Measurements from ENCODE around the gene NUMB.
"Not testable (repeated sequence)": the region's sequence is repeated elsewhere in the genome, so short reads cannot be mapped to it uniquely, and the experiment has no call there.

NUMB gene

GRCh38 chr14:73463411-73463810, 5.1 kb upstream of the NUMB start:
- peak; percentile 59 for DNase-seq

- DNase-seq: no peak
These were observed 4.5 kb upstream of the NUMB start for GRCh38 chr14:73462815-73463214.

DNA sequence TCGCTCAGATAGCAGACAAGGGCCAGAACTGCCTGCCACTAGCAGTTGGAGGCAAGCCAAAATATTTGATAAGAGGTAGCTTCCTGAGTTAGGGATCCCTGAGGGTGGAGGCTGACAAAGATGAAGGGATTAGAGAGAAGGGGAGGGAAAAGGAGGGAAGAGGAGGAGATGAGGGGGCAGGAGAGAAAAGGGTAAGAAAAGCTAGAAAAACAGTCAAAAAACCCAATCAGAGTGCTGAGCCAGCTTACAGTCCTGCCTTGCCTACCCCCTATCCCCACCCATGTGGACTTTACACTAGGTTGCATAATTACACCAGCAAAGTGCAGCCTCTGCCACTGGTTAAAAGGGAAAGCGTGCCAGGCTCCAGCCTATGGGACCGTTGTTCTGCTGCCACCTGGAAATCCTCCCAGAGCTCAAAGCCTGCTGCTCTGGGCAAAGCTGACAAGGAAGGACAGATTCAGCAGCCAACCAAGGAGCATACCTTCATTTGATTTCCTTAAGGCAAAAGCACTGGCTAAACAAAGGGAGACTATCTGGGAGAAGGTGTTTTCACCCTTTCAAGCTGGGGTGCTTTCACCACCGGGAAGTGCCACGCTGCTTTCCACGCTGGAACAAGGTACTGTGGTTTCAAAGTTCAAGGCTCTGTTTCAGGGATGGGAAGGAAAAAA, 3.8 kb upstream of the NUMB start:
- no peak for DNase-seq

- no peak for DNase-seq
These were observed 3.2 kb upstream of the NUMB start for GRCh38 chr14:73461478-73462047.

DNA sequence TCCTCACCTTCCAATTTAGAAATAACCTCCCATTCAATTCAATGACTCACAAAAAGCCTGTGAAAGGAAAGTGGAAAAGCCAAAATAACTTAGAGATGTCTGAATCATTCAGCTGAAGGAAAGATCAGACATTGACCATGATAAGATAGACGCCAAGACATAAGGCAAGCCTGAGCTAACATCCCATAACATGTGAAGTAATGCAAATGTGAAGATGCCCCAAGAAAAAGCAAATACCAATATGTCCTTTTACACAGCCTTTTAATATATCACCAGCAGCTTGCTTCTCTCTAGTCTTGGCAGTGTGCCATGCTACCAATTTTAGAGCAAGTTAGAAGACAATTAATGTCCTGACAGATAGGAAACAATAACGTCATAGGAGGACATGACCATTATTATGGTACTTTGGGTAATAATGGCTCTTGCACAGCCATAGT, 2.4 kb upstream of the NUMB start:
- no peak for DNase-seq

GRCh38 chr14:73459959-73460358, 1.6 kb upstream of the NUMB start:
- DNase-seq: no peak

DNA sequence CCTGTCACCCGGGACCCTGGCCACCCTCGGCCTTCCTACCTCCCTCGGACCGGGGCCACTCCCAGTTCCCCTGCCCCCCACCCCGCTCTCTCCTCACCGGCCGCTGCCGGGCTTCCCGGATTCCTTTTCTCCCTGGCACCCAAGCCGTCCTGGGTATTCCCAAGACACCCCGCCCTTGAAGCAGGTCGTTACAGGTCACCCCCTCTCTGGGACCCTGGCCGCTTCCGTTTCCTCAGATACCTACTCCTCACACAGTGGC, 493 bp downstream of the NUMB start:
- no peak for DNase-seq

GRCh38 chr14:73457041-73457923, 1.1 kb downstream of the NUMB start:
- peak; percentile 33 for DNase-seq

DNA sequence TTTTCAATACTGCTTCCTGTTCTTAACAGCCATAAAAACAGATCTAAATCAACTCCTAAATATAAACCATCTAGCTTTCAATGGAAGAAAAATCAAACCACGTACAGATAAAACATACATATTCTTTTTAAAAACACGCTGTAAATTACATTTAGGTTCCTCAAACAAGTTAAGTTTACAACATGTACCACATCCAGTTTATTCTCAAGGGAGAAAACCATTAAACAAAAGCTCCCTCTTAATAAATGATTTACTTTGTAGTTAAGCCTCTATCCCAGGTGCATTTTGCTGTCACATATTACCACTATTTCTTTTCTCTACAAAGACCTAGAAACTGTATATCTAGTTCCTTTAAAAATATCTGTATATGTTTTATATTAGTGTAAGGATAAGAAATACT, 3.1 kb downstream of the NUMB start:
- DNase-seq: no peak

DNA sequence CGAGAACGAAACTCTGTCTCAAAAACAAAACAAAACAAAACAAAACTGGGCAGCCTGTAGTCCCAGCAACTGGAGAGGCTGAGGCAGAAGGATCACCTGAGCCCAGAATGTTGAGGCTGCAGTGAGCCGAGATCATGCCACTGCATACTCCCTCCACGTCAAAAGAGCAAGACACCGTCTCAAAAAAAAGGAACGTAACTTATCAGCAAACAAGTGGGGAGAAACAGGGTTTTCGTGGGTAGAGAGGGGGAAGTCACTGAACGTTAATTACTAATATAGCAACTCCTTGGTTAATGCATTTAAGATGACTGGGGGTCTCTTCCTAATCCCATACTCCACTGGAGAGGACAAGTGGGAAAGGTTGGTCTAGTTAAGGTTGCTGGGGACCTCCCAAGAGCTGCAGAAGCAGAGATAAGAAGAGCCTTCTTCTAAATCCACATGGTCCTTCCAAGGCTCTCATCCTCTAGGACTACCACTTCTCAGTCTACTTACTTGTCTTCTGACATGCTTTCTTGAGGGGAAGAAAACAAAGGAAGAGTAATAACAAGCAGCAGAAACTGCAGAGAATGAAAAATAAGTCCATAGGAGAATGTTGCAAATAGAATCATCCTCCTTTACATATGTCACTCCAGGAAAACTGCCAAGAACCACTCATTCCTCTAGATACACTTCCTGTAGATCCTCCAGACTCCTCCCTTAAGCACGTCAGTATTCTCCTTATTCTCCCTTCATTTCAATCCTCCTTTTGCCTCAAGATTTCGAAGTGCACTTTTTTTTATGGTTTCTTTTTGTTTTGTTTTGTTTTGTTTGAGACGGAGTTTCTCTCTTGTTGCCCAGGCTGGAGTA, 5.8 kb downstream of the NUMB start:
- DNase-seq: no peak

- DNase-seq: no peak
These were observed 14.6 kb downstream of the NUMB start for GRCh38 chr14:73443758-73444157.

DNA sequence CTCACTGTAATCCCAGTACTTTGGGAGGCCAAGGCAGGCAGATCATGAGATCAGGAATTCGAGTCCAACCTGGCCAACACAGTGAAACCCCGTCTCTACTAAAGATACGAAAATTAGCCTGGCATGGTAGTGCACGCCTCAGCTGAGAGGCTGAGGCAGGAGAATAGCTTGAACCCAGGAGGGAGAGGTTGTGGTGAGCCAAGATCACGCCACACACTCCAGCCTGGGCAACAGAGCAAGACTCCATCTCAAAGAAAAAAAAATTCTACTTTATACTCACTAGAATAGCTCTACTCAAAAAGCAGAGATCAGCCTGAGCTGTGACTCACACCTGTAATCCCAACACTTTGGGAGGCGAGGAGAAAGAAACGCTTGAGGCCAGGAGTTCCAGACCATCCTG, 17.1 kb downstream of the NUMB start:
- DNase-seq: no peak

DNA sequence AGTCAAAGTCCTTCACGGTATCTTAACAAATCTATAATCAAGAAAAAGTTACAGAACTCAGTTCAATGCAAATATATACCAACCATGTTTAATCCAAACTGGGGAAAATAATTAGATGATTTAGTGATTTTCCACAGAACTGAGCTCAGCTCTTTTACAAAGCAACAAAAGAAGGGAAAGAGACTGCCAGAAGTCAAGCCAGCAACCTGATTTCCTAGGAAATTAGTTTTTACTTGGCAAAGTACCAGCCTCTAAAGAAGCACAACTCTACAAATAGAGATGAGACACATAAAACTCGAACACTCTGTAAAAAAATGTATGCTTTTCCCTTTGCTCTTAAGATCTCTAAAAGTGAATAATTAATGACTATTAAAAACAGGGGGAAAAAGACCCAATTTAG, 19.4 kb downstream of the NUMB start:
- no peak for DNase-seq

- DNase-seq: no peak
These were observed 21.1 kb downstream of the NUMB start for GRCh38 chr14:73437206-73437605.

DNA sequence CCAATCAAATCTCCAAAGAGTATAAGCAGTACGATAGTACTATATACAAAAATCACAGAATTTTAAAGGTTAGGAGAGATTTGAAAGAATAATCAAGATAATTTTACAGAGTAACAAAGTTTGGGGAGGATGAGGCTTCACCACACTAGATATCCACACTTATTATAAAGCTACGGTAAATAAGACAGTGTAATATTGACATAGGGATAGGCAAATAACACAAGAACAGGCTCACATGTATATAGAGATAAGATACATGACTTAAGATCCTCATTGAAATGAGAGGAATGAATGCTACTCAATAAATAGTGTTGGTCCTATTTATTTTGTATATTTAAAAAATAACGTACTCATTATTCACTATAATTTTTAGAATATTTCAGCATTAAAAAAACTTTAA, 26.2 kb downstream of the NUMB start:
- DNase-seq: no peak

- DNase-seq: no peak
These were observed 30.0 kb downstream of the NUMB start for GRCh38 chr14:73428353-73428824.

- DNase-seq: no peak
These were observed 30.7 kb downstream of the NUMB start for GRCh38 chr14:73427516-73428264.

- DNase-seq: no peak
These were observed 31.5 kb downstream of the NUMB start for GRCh38 chr14:73426877-73427276.

DNA sequence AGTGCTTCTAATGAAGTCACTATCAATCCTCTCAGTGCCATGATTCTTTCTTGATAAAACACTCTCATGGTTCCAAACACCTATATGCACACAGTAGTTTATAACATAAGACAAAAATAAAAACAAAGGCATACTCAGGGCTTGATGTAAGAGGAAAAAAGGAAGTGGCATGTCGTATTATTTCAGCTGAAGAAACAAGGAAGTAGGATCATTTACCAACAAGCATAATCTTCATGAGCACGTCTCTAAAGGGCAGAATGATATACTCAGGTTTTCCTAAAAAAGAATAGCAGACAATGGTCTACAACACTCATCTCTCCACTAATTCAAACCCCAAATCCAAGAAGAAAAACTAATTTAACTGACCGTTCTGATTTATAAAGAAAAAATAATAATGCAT, 33.9 kb downstream of the NUMB start:
- no peak for DNase-seq

- not testable (repeated sequence) for DNase-seq
These were observed 35.3 kb downstream of the NUMB start for GRCh38 chr14:73423092-73423491.

- no peak for DNase-seq
These were observed 35.8 kb downstream of the NUMB start for GRCh38 chr14:73422515-73422914.

GRCh38 chr14:73418227-73418626, 40.1 kb downstream of the NUMB start:
- DNase-seq: no peak
